Measurements from ENCODE around the gene CLN6. TPM values are rescaled to one million over a fixed set of nuclear protein-coding genes. Genes with fewer than 3 reads are reported as not detected.

CLN6 gene
- total RNA-seq, 4 donors from 2014 or later: 13.2 to 30.8 (median 24.4) TPM

- Histone ChIP-seq H3K4me3 (no peak overlapping the region), H3K9me3 (no peaks in the 10 kb centered on the region), H3K4me1 (peaks cover 14 to 45% (median 25%) of the 10 kb centered on the region in 3 donors), H3K27me3 (no peaks in the 10 kb centered on the region), H3K27ac (peak overlapping the region in 1 of 4 donors; percentile 83), H3K36me3 (peaks cover 0 to 8% (median 0%) of the 10 kb centered on the region in 3 donors)
- TF ChIP-seq, protein P1, sequence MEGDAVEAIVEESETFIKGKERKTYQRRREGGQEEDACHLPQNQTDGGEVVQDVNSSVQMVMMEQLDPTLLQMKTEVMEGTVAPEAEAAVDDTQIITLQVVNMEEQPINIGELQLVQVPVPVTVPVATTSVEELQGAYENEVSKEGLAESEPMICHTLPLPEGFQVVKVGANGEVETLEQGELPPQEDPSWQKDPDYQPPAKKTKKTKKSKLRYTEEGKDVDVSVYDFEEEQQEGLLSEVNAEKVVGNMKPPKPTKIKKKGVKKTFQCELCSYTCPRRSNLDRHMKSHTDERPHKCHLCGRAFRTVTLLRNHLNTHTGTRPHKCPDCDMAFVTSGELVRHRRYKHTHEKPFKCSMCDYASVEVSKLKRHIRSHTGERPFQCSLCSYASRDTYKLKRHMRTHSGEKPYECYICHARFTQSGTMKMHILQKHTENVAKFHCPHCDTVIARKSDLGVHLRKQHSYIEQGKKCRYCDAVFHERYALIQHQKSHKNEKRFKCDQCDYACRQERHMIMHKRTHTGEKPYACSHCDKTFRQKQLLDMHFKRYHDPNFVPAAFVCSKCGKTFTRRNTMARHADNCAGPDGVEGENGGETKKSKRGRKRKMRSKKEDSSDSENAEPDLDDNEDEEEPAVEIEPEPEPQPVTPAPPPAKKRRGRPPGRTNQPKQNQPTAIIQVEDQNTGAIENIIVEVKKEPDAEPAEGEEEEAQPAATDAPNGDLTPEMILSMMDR (IDR thresholded peaks at IDR 0.05): no peak
- TF ChIP-seq POLR2A (IDR thresholded peaks at IDR 0.05): no peak
- intact Hi-C loops (cut with DNase I): no loop called here
- DNase-seq: no peak
- 93% methylated on average over 6 to 10 of the region's 12 CpGs for WGBS, 2 donors
Measured at GRCh38 chr15:68206711-68207151, 22.8 kb downstream of the CLN6 start.

GRCh38 chr15:68205954-68206539 lies 23.5 kb downstream of the CLN6 start:
- H3K4me3 ChIP-seq: peak overlapping the region in 3 of 4 donors; percentile 11 to 43 (median 14)
- intact Hi-C loops (cut with DNase I): no loop called here
- peaks cover 0 to 8% (median 0%) of the 10 kb centered on the region in 3 donors for H3K36me3 ChIP-seq
- no peaks in the 10 kb centered on the region for H3K27me3 ChIP-seq
- no peaks in the 10 kb centered on the region for H3K9me3 ChIP-seq
- peaks cover 14 to 44% (median 25%) of the 10 kb centered on the region in 3 donors for H3K4me1 ChIP-seq
- WGBS, 2 donors: 45 to 85% methylated on average over 6 to 11 of the region's 14 CpGs
- no peak for TF ChIP-seq POLR2A (IDR thresholded peaks at IDR 0.05)
- no peak for DNase-seq
- H3K27ac ChIP-seq: peak overlapping the region; percentile 17 to 83 (median 60)

DNA sequence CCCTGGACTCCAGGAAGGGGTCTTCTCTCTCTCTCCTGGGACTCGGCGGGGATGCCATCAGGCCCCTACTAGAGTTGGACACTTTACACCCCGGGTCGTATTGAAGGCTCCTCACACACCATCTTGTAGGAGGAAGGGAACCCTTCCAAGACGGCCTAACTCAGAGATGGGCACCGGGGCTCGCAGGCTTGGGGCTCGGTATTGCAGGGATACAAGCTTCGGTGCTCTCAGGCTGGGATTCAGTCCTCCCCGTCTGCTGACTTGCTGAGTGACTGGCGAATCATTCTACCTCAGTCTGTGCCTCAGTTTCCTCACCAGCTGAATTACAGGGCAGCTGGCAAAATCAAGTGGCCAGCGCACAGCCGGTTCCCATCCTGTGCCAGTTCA lies 24.0 kb downstream of the CLN6 start:
- H3K27ac ChIP-seq: peak overlapping the region; percentile 17 to 83 (median 60)
- H3K4me3 ChIP-seq: peak overlapping the region in 3 of 4 donors; percentile 11 to 43 (median 14)
- H3K4me1 ChIP-seq: peaks cover 14 to 43% (median 20%) of the 10 kb centered on the region in 3 donors
- no peaks in the 10 kb centered on the region for H3K9me3 ChIP-seq
- H3K36me3 ChIP-seq: peaks cover 0 to 8% (median 0%) of the 10 kb centered on the region in 3 donors
- TF ChIP-seq, protein P1 (IDR thresholded peaks at IDR 0.05): no peak
- no peak for TF ChIP-seq POLR2A (IDR thresholded peaks at IDR 0.05)
- H3K27me3 ChIP-seq: no peaks in the 10 kb centered on the region
- intact Hi-C loops (cut with DNase I): no loop called here
- DNase-seq: no peak
- WGBS, 2 donors: 73% methylated on average over 4 of the region's 13 CpGs; no CpG with 5 or more reads in 1 of the 2 donors

DNA sequence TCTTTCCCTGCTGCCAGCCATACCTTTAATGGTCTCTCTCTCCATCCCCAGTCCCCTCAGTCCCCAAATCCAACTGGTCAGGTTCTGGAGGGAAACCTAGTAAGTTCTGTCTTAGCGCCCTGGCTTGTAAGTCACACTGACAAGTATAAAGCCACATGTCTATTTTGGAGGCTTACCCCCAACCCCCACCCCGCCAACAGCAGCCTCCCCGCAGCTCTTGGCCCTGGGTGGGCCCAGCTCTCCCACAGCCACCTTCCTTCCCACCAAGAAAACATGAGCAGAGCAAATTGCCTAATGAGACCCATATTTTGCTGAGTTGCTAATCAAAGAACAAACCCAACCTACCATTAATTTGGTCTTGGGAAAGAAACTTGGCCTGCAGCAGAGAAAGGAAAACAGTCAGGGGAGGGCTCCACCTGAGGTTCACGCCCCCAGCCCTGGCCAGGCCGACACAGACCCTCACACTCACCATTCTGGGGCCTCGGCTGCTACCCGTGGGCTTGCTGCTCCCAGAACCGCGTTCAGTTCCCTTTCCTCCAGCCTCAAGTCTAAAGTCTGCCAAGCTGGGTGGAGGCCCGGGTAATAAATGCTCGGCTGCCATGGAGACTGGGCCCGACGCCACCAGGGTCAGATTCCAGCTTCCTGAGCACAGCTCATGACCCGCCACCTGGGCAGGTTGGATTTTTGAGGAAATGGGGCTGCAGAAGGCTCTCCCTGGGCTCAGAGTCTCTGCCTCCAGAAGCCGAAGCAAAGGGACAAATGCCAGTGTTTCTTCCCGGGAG lies 24.6 kb downstream of the CLN6 start, which contains the start of gene CALML4:
TSS of gene CALML4 (minus strand) at position 557 of the 782 bp plus-strand sequence. CDS start at position 472, 85 bp downstream.
- no peak for TF ChIP-seq POLR2A (IDR thresholded peaks at IDR 0.05)
- TF ChIP-seq, protein P1 (IDR thresholded peaks at IDR 0.05): no peak
- intact Hi-C loops (cut with DNase I): no loop called here
- Histone ChIP-seq H3K27ac (peak within 1 kb of the TSS; percentile 17 to 83 (median 60)), H3K4me1 (peaks cover 14 to 44% (median 24%) of the 10 kb centered on the region in 3 donors), H3K36me3 (peaks cover 0 to 8% (median 0%) of the 10 kb centered on the region in 3 donors), H3K4me3 (peak within 1 kb of the TSS in 3 of 4 donors; percentile 11 to 43 (median 14)), H3K9me3 (no peaks in the 10 kb centered on the region), H3K27me3 (no peaks in the 10 kb centered on the region)
- 15 to 28% methylated on average over 5 to 12 of the region's 16 CpGs for WGBS, 2 donors
- no peak for DNase-seq

DNA sequence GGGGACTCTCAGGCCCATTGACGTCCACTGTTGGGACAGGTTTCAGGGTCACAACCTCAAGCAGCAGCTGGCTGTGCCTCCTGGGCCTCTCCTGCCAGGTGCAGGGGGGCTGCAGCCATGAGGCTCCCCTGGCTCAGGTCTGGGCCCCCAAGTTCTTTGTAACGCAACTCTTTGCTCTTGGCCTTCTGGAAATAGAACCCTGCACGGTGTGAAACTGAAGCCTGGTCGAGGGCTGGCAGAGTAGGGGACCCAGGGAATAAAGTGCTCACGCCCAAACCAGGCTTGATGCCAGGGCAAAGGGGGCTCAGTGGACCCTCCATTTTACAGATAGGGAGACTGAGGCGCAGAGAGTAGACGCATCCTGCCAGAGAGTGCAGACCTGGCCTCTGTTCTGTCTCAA lies 25.2 kb downstream of the CLN6 start:
- DNase-seq: no peak
- peaks cover 14 to 44% (median 25%) of the 10 kb centered on the region in 3 donors for H3K4me1 ChIP-seq
- no peaks in the 10 kb centered on the region for H3K27me3 ChIP-seq
- H3K9me3 ChIP-seq: no peaks in the 10 kb centered on the region
- peaks cover 0 to 6% (median 0%) of the 10 kb centered on the region in 3 donors for H3K36me3 ChIP-seq
- H3K27ac ChIP-seq: peak overlapping the region in 1 of 4 donors; percentile 83
- no peak for TF ChIP-seq POLR2A (IDR thresholded peaks at IDR 0.05)
- TF ChIP-seq, protein P1 (IDR thresholded peaks at IDR 0.05): no peak
- 100% methylated on average over 4 of the region's 7 CpGs; no CpG with 5 or more reads in 1 of the 2 donors for WGBS, 2 donors
- peak overlapping the region in 1 of 4 donors; percentile 43 for H3K4me3 ChIP-seq
- intact Hi-C loops (cut with DNase I): no loop called here

Data from esophagus squamous epithelium (tissue), 5 donors.